Hypothalamus (tissue), 51 donors: Measurements from ENCODE around the gene TTLL11.
"Not testable (repeated sequence)": the region's sequence is repeated elsewhere in the genome, so short reads cannot be mapped to it uniquely, and the experiment has no call there.

ENCODE experiments used
- DNase-seq, 51 donors: peaks; one replicate each; lab custom pipeline; 2025; lab: John Stamatoyannopoulos, UW

The TTLL11 gene

GRCh38 chr9:121914604-121915303 is 178.4 kb downstream of the TTLL11 start:
- no peak for DNase-seq

GRCh38 chr9:121914017-121914595 is 179.0 kb downstream of the TTLL11 start:
- no peak for DNase-seq

- DNase-seq: no peak
These were observed 180.1 kb downstream of the TTLL11 start for GRCh38 chr9:121912812-121913627.

GRCh38 chr9:121910491-121911040 is 182.5 kb downstream of the TTLL11 start:
- DNase-seq: no peak

GRCh38 chr9:121909111-121909510 is 184.0 kb downstream of the TTLL11 start:
- DNase-seq: no peak

- DNase-seq: no peak
These were observed 186.8 kb downstream of the TTLL11 start for GRCh38 chr9:121906074-121906870.

GRCh38 chr9:121902461-121903135 is 190.5 kb downstream of the TTLL11 start:
- no peak for DNase-seq

GRCh38 chr9:121901616-121902015 is 191.5 kb downstream of the TTLL11 start:
- no peak for DNase-seq

- DNase-seq: no peak
These were observed 192.9 kb downstream of the TTLL11 start for GRCh38 chr9:121900163-121900562.

- DNase-seq: no peak
These were observed 194.3 kb downstream of the TTLL11 start for GRCh38 chr9:121898856-121899255.

- DNase-seq: no peak
These were observed 196.0 kb downstream of the TTLL11 start for GRCh38 chr9:121897140-121897539.

- DNase-seq: no peak
These were observed 196.6 kb downstream of the TTLL11 start for GRCh38 chr9:121896545-121896943.

GRCh38 chr9:121895818-121896544 is 197.1 kb downstream of the TTLL11 start:
- no peak for DNase-seq

- DNase-seq: no peak
These were observed 197.8 kb downstream of the TTLL11 start for GRCh38 chr9:121895358-121895757.

- not testable (repeated sequence) for DNase-seq
These were observed 198.7 kb downstream of the TTLL11 start for GRCh38 chr9:121894380-121894779.

- DNase-seq: no peak
These were observed 199.3 kb downstream of the TTLL11 start for GRCh38 chr9:121893786-121894185.

- no peak for DNase-seq
These were observed 200.4 kb downstream of the TTLL11 start for GRCh38 chr9:121892706-121893105.

- no peak for DNase-seq
These were observed 202.4 kb downstream of the TTLL11 start for GRCh38 chr9:121890746-121891145.

GRCh38 chr9:121889990-121890563 is 203.0 kb downstream of the TTLL11 start:
- no peak for DNase-seq
